Fibroblast of lung (primary cell): Measurements from ENCODE around the gene VSTM2B. TPM values are rescaled to one million over a fixed set of nuclear protein-coding genes. Genes with fewer than 3 reads are reported as not detected.

ENCODE experiments used
- DNase-seq, 2 donors: peaks; one replicate each; pipeline versions ENCODE4 v3.0.0 to v3.0.0-alpha.2; 2010; ENCODE audit warnings: low read depth in 2 of 2
- H2AFZ ChIP-seq: 2 replicates; pipeline ENCODE4 v1.5.1; 2012; ENCODE audit warnings: low read length, control low read depth, inconsistent platforms
- H3K27ac ChIP-seq: 2 replicates; pipeline ENCODE4 v1.5.1; 2011; ENCODE audit warnings: low read length, control low read depth; ENCODE audit not compliant: insufficient read depth
- H3K27me3 ChIP-seq: 2 replicates; pipeline ENCODE4 v1.5.1; 2011; ENCODE audit warnings: mild to moderate bottlenecking, low read length; ENCODE audit not compliant: control insufficient read depth, insufficient read depth
- H3K36me3 ChIP-seq: 2 replicates; pipeline ENCODE4 v1.5.1; 2011; ENCODE audit warnings: low read length; ENCODE audit not compliant: control insufficient read depth, insufficient read depth
- H3K4me1 ChIP-seq: 2 replicates; pipeline ENCODE4 v1.5.1; 2011; ENCODE audit warnings: low read length; ENCODE audit not compliant: control insufficient read depth, insufficient read depth; ENCODE audit errors: extremely low read depth
- H3K4me2 ChIP-seq: 2 replicates; pipeline ENCODE4 v1.5.1; 2011; ENCODE audit warnings: low read length, control low read depth; ENCODE audit not compliant: insufficient read depth; ENCODE audit errors: extremely low read depth
- H3K4me3 ChIP-seq, 4 experiments: fragments of 200-600 bp in 1 of 4; sonication (generic) in 1 of 4; replicated peaks in 1 of 4; 2 replicates each; pipeline ENCODE4 v1.5.1; 2011 to 2016; ENCODE audit warnings: low read length in 4 of 4, low read depth in 3 of 4, mild to moderate bottlenecking in 3 of 4, control low read depth in 2 of 4, inconsistent platforms in 1 of 4, mixed read lengths in 1 of 4; ENCODE audit not compliant: insufficient read depth in 1 of 4; ENCODE audit errors: control extremely low read depth in 1 of 4
- H3K79me2 ChIP-seq: 2 replicates; pipeline ENCODE4 v1.5.1; 2012; ENCODE audit warnings: mild to moderate bottlenecking, low read length, inconsistent platforms; ENCODE audit not compliant: control insufficient read depth, insufficient read depth
- H3K9ac ChIP-seq: 2 replicates; pipeline ENCODE4 v1.5.1; 2011; ENCODE audit warnings: mild to moderate bottlenecking, low read length, control low read depth; ENCODE audit not compliant: insufficient read depth
- H3K9me3 ChIP-seq: 2 replicates; pipeline ENCODE4 v1.5.1; 2012; ENCODE audit warnings: low read depth, low read length; ENCODE audit not compliant: control insufficient read depth, insufficient read depth
- H4K20me1 ChIP-seq: 2 replicates; pipeline ENCODE4 v1.5.1; 2011; ENCODE audit warnings: low read length; ENCODE audit not compliant: control insufficient read depth, insufficient read depth; ENCODE audit errors: extremely low read depth
- CTCF ChIP-seq, 2 donors: IDR thresholded peaks in 1 of 2; conservative IDR thresholded peaks in 1 of 2; 1 replicate in 1 of 2; 2 replicates in 1 of 2; pipeline ENCODE4 v1.5.1; 2011 to 2012; ENCODE audit warnings: low read length in 2 of 2, control low read depth in 1 of 2, inconsistent platforms in 1 of 2, low read depth in 1 of 2, mild to moderate bottlenecking in 1 of 2
- EZH2 ChIP-seq: IDR thresholded peaks from 2 replicates; pipeline ENCODE4 v1.5.1; 2012; ENCODE audit warnings: low read length, control low read depth, mild to moderate bottlenecking; ENCODE audit errors: missing control alignments
- polyA plus RNA-seq, 2 donors: library from polyadenylated mRNA; depleted of rRNA in 1 of 2; stranded (reverse) in 1 of 2; unstranded in 1 of 2; fragments of >200 nt; gene quantifications; 2 replicates each; pipeline ENCODE4 v1.2.1, GENCODE V29; 2011 to 2012; ENCODE audit warnings: missing spikeins in 1 of 2
- total RNA-seq: library from RNA; depleted of rRNA; stranded (reverse); fragments of >200 nt; gene quantifications from 2 replicates; pipeline ENCODE4 v1.2.1, GENCODE V29; 2014

Gene VSTM2B
- total and polyA plus RNA-seq, 2 donors (not counting 1 experiment from before 2014, with no cell fraction given): not detected

GRCh38 chr19:29526730-29527499 is 1.1 kb downstream of the VSTM2B start:
- Histone ChIP-seq H4K20me1 (no peaks in the 10 kb centered on the region), H3K36me3 (no peaks in the 10 kb centered on the region), H3K9ac (no peak overlapping the region), H3K4me1 (no peaks in the 10 kb centered on the region), H3K79me2 (no peaks in the 10 kb centered on the region), H3K27me3 (peaks cover 46% of the 10 kb centered on the region), H3K4me2 (no peak overlapping the region), H3K4me3 (no peak overlapping the region), H3K27ac (no peak overlapping the region), H2AFZ (no peak overlapping the region), H3K9me3 (no peaks in the 10 kb centered on the region)
- TF ChIP-seq EZH2: peak; percentile 92
- TF ChIP-seq CTCF (conservative IDR thresholded peaks at IDR 0.05 in 1 of 2, IDR thresholded peaks at IDR 0.05 in 1 of 2; ENCODE audit: low read depth in 1 of 2, low read length in 2 of 2): no peak
- no peak for DNase-seq

GRCh38 chr19:29527500-29528328 is 1.9 kb downstream of the VSTM2B start:
- Histone ChIP-seq H3K79me2 (no peaks in the 10 kb centered on the region), H2AFZ (no peak overlapping the region), H3K36me3 (no peaks in the 10 kb centered on the region), H3K9me3 (no peaks in the 10 kb centered on the region), H4K20me1 (no peaks in the 10 kb centered on the region), H3K4me1 (no peaks in the 10 kb centered on the region), H3K27me3 (peaks cover 46% of the 10 kb centered on the region), H3K27ac (no peak overlapping the region), H3K4me3 (peak overlapping the region in 1 of 4 experiments; percentile 25), H3K9ac (no peak overlapping the region), H3K4me2 (no peak overlapping the region)
- TF ChIP-seq CTCF (conservative IDR thresholded peaks at IDR 0.05 in 1 of 2, IDR thresholded peaks at IDR 0.05 in 1 of 2; ENCODE audit: low read depth in 1 of 2, low read length in 2 of 2): no peak
- TF ChIP-seq EZH2: no peak
- DNase-seq: no peak

GRCh38 chr19:29528350-29528945 is 2.7 kb downstream of the VSTM2B start:
- Histone ChIP-seq H3K9me3 (no peaks in the 10 kb centered on the region), H3K9ac (no peak overlapping the region), H3K27me3 (peaks cover 46% of the 10 kb centered on the region), H3K36me3 (no peaks in the 10 kb centered on the region), H3K4me3 (peak overlapping the region in 2 of 4 experiments; percentile 19 to 25), H4K20me1 (no peaks in the 10 kb centered on the region), H3K4me2 (no peak overlapping the region), H2AFZ (no peak overlapping the region), H3K27ac (no peak overlapping the region), H3K79me2 (no peaks in the 10 kb centered on the region), H3K4me1 (no peaks in the 10 kb centered on the region)
- TF ChIP-seq CTCF (conservative IDR thresholded peaks at IDR 0.05 in 1 of 2, IDR thresholded peaks at IDR 0.05 in 1 of 2; ENCODE audit: low read depth in 1 of 2, low read length in 2 of 2): peak; percentile 60 to 73
- TF ChIP-seq EZH2: no peak
- DNase-seq: peak; percentile 60 to 65
